D721Med (cell line): ENCODE measurements around the gene GLI3.

Experiments used
- DNase-seq: peaks from one replicate; pipeline ENCODE4 v3.0.0; 2011; ENCODE audit warnings: low spot score; ENCODE audit not compliant: insufficient read length
- FAIRE-seq: peaks from 2 replicates; lab custom pipeline; 2011; peaks lifted over from hg19 to GRCh38; lab: Jason Lieb, UNC
- TF ChIP-seq, protein P1 (sequence below): IDR thresholded peaks from 2 replicates; pipeline ENCODE4 v1.5.1; 2012; ENCODE audit warnings: mild to moderate bottlenecking, control low read depth; ENCODE audit not compliant: insufficient read depth; ENCODE audit errors: missing control alignments

Gene GLI3

DNA sequence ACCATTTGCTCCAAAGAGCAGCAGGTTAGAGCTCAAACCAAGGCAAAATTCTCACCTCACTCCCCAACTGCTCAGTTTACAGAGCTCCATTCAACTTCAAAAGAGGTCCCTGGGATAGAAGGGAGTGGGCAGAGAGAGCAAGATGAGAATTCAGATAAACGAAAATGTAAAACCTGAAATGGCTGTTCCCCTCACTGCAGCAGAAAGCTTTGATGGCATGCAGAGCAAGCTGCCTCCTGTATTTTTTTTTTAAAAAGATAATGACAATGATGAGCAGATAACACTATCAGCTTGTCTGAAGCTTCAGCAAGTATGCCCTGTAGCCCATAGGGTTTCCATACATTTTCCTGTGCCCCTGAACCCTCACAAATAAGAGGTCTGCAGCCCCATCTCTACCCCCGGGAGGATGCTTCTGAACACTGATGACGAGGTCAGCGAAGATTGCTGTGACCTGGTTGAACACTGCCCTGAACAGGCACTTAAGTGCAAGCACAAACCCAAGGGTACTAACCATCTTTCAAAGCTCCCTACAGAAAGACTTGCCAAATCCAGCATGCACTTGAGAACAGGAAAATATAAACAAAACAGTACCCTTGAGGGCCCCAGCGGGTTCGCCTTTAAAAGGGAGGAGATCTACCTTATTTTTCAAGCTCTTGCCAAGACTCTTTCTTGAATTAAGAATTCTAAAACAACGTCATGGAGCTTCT is 81.3 kb downstream of the GLI3 start:
- DNase-seq (no peak), FAIRE-seq (no peak)
- TF ChIP-seq, protein P1, sequence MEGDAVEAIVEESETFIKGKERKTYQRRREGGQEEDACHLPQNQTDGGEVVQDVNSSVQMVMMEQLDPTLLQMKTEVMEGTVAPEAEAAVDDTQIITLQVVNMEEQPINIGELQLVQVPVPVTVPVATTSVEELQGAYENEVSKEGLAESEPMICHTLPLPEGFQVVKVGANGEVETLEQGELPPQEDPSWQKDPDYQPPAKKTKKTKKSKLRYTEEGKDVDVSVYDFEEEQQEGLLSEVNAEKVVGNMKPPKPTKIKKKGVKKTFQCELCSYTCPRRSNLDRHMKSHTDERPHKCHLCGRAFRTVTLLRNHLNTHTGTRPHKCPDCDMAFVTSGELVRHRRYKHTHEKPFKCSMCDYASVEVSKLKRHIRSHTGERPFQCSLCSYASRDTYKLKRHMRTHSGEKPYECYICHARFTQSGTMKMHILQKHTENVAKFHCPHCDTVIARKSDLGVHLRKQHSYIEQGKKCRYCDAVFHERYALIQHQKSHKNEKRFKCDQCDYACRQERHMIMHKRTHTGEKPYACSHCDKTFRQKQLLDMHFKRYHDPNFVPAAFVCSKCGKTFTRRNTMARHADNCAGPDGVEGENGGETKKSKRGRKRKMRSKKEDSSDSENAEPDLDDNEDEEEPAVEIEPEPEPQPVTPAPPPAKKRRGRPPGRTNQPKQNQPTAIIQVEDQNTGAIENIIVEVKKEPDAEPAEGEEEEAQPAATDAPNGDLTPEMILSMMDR: no peak

DNA sequence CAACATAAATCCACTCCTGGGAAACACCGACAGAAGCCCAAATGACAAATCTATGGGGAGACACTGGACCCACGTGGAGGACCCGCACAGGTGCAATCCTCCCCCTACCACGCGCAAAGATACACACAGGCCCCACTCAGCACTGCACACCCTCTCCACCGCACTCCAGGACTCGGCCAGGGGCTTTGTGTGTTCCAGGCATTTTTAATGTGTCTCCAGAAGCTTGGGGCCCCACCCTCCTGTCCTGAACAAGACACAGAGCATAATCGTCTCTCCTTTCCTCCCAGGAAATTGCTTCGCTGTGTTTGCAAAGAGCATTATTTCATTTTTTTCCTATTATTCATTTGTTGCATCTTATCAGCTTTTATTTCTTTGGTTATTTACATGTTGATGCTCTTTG is 82.8 kb downstream of the GLI3 start:
- no peak for DNase-seq
- TF ChIP-seq, protein P1: no peak
- FAIRE-seq: no peak

DNA sequence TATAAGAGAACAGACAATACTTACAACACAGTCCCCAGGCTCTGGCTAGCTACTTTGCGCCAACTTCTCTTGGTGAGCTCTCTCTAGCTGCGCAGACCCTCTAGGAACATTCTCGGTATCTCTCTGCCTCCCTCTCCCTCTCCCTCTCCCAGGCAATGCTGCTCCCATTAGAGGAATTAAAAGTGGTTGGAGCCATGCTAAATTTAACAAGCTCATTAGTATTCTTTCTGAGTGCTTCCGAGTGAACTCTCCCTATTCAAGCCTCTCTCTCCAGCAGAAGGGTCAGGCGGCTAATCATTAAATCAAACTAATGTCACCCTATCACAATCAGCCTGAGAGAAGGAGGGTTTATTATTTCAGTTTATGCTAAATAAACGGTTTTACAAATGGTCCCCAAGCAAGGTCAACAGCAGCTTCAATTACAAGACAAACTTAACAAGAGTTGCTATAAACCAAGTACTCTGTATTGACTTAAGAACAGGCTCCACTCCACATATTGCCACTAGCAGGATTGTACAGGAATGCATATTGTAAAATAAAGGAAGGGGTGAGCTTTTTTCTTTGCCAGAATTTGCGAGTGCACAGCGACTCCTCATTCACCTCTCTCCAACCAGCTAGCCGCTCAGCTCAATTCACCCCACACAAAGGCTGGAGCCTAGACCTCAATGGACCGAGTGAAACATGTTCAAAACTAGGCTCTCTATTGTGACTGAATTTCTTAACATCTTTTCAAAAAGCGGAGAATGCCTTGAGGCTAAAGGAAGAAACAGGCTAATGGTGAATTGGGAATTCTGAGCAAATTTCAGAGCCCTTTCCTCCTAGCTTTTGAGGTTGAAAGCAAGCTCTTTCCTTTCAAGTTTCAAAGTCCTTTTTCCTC is 84.4 kb downstream of the GLI3 start:
- FAIRE-seq (no peak), DNase-seq (no peak)
- TF ChIP-seq, protein P1: no peak

DNA sequence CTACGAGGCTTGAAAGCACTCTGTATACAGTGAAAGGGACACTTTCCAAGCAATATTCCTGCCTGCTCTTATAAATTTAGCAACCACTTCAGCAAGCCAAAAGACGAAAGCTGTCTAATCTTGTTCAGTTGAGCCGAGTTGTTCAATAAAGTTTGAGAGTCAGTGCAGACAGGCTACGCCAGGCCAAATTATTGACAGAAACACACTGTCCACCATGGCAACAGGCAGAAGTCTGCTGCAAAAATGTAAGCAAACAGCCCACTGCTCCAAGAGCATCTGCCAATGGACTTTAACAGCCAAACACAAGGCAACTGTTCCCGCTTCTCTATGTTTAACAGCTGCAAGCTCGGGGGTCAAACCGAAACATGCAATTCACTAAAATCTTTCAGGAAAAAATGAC is 85.7 kb downstream of the GLI3 start:
- TF ChIP-seq, protein P1: no peak
- DNase-seq (no peak), FAIRE-seq (no peak)

DNA sequence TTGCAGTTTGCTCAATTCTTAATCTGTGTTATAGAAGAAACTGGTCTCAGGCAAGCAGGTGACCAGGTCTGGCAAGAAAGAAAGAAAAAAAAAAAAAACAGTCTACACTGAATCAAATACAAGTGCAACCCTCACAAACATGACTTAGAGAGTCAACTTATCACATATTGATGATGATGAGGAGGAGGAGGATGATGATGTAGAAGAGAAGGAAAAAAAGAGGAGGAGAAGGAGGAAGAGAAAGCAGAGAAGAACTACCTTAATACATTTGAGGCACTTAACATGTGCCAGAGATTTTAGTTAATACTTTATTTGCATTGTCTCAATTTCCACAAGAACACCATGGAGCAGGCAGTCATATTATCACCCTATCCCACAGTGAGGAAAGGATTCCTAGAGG is 91.5 kb downstream of the GLI3 start:
- DNase-seq: no peak
- FAIRE-seq: no peak
- TF ChIP-seq, protein P1: no peak

DNA sequence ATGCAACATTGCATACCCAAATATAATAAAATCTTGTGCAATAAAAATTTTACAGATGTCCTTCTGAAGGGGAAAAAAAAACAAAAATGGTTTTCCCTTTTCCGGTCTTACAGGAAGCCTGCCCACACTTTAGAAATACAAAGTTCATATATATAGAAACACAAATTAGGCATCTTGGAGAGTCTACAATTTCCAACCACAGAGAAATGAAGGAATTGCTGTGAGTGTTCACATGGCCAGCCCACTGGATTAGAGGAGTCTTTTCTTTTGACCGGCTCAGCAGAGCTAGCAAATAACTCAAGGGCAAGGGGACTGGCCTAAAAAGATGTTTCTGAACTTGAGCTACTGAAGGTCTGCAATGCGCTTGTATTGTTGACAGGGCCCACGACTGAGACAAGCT is 92.4 kb downstream of the GLI3 start:
- DNase-seq: no peak
- no peak for FAIRE-seq
- TF ChIP-seq, protein P1: no peak
